Endometrial microvascular endothelial cells (primary cell): ENCODE data around the gene TDO2. TPM values are rescaled to one million over a fixed set of nuclear protein-coding genes. Genes with fewer than 3 reads are reported as not detected.
"Not testable (repeated sequence)": the region's sequence is repeated elsewhere in the genome, so short reads cannot be mapped to it uniquely, and the experiment has no call there.

Experiments
- in situ Hi-C: cut with HindIII; loops from 2 replicates; pipeline ENCODE4 v1.10.0; 2017; ENCODE audit warnings: low sequenced_read_pairs, low pct_unique_long_range_greater_than_20kb; ENCODE audit errors: inconsistent ontology term
- total RNA-seq: library from RNA; depleted of rRNA; stranded (reverse); fragments of >200 nt; gene quantifications from one replicate; pipeline ENCODE4 v1.2.3, GENCODE V29; 2015; ENCODE audit errors: inconsistent ontology term

TDO2 gene
- not detected for total RNA-seq

DNA sequence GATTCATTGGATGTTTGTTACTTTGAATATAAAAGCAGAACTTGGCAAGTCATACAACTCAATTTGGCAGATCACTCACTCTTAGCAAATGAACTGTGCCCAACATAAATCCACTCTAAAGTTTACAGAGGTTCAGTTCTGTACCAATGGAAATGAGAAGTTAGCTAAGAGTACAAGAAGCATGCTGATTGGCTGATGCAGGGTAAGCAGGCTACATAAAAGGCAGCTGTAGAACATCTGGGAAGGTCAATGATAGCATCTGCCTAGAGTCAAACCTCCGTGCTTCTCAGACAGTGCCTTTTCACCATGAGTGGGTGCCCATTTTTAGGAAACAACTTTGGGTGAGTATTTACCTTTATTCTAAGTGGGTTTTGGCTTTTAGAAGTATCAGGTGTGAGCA, at the start of gene TDO2:
TSS of gene TDO2 (plus strand) at position 244 of the 400 bp plus-strand sequence. CDS start at position 307, 63 bp downstream.
- in situ Hi-C loops, result no loop called here

- in situ Hi-C loops, result no loop called here
Observed at GRCh38 chr4:155854582-155855226, 48.8 kb upstream of the TDO2 start.

DNA sequence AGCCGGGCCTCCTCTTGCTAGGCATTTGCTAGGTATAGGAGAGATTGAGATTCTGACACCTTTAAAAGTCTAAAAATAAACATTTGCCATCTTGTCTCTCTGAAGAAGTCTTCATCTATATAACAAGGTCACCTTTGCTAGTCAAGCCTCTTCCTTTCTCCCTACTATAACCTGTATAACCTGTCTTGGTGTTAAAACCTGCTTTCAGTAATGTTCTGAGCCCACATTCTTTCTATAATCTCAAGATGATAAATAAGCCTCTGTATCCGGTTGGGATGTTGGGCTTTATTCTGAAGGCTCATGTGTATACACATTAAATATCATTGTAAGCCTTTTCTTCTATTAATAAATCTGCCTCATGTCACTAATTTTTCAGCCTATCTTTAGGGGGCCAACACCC, 47.6 kb upstream of the TDO2 start:
- in situ Hi-C loops, result no loop called here

- in situ Hi-C loops, result no loop called here
Observed at GRCh38 chr4:155866177-155866576, 37.3 kb upstream of the TDO2 start, which contains the start of gene ASIC5. Gene ASIC5 (minus strand): TSS chr4:155866277. CDS start chr4:155866226, 51 bp downstream.

GRCh38 chr4:155875878-155876277, 27.6 kb upstream of the TDO2 start:
- in situ Hi-C loops, result no loop called here

DNA sequence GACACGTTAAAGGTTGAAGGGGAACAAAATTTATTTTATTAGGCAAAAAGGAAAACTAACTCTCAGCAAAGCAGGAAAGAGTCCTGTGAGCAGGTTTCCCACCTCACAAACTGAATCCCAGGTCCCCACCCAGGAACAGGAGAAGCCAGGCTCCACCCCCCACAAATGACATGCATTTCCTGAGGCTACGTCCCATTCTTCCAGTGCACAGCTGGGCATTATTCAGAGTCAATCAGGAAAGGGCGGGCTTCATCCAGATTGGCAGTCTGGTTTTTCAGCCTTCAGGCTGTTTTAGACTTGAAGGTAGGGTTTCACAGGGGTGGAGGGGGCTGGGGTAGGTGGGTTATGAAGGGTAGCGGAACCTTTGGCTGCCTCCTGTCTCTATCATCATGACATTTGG, 25.5 kb upstream of the TDO2 start:
- in situ Hi-C loops, result no loop called here

- in situ Hi-C loops, result no loop called here
Observed at GRCh38 chr4:155878611-155879010, 24.9 kb upstream of the TDO2 start.

DNA sequence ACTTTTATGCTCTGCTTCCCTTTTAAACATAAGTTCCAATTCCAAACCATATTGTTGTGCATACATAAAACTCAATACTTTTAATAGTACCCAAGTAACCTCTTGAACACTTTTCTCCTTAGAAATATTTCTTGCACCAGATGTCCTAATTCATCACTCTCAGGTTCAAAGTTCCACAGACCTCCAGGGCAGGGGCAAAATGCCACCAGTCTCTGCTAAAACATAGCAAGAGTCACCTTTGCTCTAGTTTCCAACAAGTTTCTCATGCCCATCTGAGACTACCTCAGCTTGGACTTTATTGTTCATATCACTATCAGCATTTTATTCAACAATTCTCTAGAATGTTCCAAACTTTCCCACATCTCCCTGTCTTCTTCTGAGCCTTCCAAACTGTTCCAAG, 23.7 kb upstream of the TDO2 start:
- in situ Hi-C loops, result no loop called here

- in situ Hi-C loops, result no loop called here
Observed at GRCh38 chr4:155881555-155881954, 21.9 kb upstream of the TDO2 start.

DNA sequence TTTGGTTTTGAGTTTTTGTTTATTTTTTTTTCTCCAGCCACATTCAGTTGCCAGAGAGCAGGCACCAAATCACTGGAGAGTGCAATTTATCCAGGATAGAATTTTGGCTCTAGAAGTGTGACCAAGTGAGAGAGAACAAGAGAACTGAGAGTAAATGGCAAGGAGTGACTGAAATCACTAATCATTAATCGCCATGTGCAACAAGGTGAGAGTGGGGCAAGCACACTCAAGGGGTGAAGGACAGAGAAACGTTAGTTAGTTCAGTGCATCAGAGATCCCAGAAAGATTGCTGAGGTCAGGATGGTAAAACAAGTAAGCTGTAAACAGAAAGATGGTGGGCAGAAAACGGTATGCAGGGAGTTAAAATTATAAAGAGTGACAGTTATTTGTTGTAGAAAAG, 19.6 kb upstream of the TDO2 start:
- in situ Hi-C loops, result no loop called here

DNA sequence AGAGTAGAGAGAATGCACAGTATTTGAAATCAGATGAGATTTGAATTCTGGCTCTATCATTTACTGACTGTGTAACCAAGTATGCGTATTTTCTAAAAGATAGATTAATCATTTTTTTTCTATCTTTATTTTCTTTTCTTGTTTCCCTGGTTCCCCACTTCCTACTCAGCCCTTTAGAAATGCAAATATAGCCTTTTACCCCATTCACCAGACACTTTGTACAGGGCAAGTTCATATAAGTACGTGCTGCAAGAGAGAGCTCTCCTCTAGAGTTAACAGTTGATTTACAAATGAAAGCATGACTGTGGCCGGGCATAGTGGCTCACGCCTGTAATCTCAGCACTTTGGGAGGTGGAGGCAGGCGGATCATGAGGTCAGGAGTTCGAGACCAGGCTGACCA, 17.8 kb upstream of the TDO2 start:
- in situ Hi-C loops, result no loop called here

- in situ Hi-C loops, result no loop called here
Observed at GRCh38 chr4:155887045-155887444, 16.5 kb upstream of the TDO2 start.

GRCh38 chr4:155887847-155888570, 15.5 kb upstream of the TDO2 start:
- in situ Hi-C loops, result no loop called here

GRCh38 chr4:155889031-155889793, 14.3 kb upstream of the TDO2 start:
- in situ Hi-C loops, result no loop called here

DNA sequence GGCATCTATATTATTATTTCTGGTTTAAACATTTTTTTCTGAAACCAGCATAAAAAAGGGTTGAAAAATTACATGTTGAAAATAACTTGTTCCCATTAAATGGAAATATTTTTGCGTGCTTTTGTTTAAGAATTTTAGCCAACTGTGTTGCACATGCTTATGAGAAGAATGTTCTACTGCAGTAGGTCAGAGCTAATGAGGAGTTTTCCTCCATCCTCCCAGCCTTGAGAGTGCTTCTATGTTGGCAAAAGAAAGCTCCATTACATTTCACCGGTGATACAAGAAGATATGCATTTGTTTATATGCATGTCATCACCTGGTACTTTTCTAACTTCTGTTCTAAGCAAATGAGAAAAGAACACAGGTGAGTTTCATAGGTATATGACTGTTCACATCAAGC, 13.6 kb upstream of the TDO2 start:
- in situ Hi-C loops, result no loop called here

- in situ Hi-C loops, result no loop called here
Observed at GRCh38 chr4:155891058-155891457, 12.4 kb upstream of the TDO2 start.

GRCh38 chr4:155898371-155898770, 5.1 kb upstream of the TDO2 start:
- in situ Hi-C loops, result not testable (repeated sequence)

DNA sequence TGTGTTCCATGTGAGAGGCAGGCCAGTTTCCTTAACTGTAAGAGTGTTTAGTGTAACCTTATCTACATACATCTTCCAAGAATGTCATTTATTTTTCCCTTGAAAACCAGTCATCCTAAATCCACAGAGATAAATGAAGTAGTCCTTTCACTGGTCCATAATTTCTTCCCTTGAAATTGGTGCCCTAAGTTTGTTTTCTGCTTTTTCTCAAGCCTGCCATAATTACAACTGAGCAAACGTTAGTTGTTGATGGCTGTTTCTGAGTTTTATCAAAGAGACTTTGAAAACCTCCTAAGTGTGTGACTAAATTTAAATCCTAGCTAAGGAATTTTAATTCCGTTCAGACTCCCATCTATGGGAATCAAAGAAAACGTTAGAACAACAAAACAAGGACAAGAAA, 3.6 kb upstream of the TDO2 start:
- in situ Hi-C loops, result no loop called here

GRCh38 chr4:155900381-155900780, 3.1 kb upstream of the TDO2 start:
- in situ Hi-C loops, result no loop called here

GRCh38 chr4:155901013-155901412, 2.5 kb upstream of the TDO2 start:
- in situ Hi-C loops, result no loop called here
